OCI-LY7 (cell line): Measurements from ENCODE around the gene HSD3B1. TPM values are rescaled to one million over a fixed set of nuclear protein-coding genes. Genes with fewer than 3 reads are reported as not detected.

Experiments used
- BruUV-seq: library from RNA; stranded (reverse); fragments of 400-500 nt; replicated peaks from 2 replicates; lab custom pipeline; 2021; lab: Mats Ljungman, UMichigan
- CTCF ChIA-PET: fragments of 300-600 bp; sonication (Branson Sonifier 250); formaldehyde crosslinking; loops from one replicate; lab custom pipeline; 2022; ENCODE audit warnings: antibody characterized with exemption; ENCODE audit not compliant: unreplicated experiment; lab: Charles Lee
- POLR2A ChIA-PET: fragments of 300-600 bp; sonication (Branson Sonifier 250); formaldehyde crosslinking; loops from one replicate; lab custom pipeline; 2022; ENCODE audit warnings: antibody characterized with exemption; lab: Charles Lee
- DNase-seq: peaks from one replicate; pipeline ENCODE4 v3.0.0-alpha.2; 2015; ENCODE audit warnings: low spot score
- H2AFZ ChIP-seq: fragments of 200-600 bp; sonication (generic), shearing (Covaris generic); 2 replicates; pipeline ENCODE4 v1.6.1; 2014; ENCODE audit warnings: mild to moderate bottlenecking, antibody characterized with exemption, low read length, moderate library complexity
- H3K27ac ChIP-seq: fragments of 200-600 bp; sonication (generic); 2 replicates; pipeline ENCODE4 v1.5.1; 2014; ENCODE audit warnings: mixed run types, low read depth, mild to moderate bottlenecking, moderate library complexity, low read length, inconsistent platforms; ENCODE audit not compliant: poor library complexity, severe bottlenecking
- H3K36me3 ChIP-seq: fragments of 200-600 bp; sonication (generic); 2 replicates; pipeline ENCODE4 v1.6.1; 2014; ENCODE audit warnings: mild to moderate bottlenecking, antibody characterized with exemption, low read length, moderate library complexity, mixed read lengths; ENCODE audit not compliant: insufficient read depth
- H3K4me1 ChIP-seq: fragments of 200-600 bp; sonication (generic); 2 replicates; pipeline ENCODE4 v1.5.1; 2014; ENCODE audit warnings: mild to moderate bottlenecking, low read length; ENCODE audit not compliant: insufficient read depth, poor library complexity, severe bottlenecking
- H3K4me2 ChIP-seq: fragments of 200-600 bp; sonication (generic); 2 replicates; pipeline ENCODE4 v1.6.1; 2014; ENCODE audit warnings: mild to moderate bottlenecking, low read length
- H3K4me3 ChIP-seq: fragments of 200-600 bp; sonication (generic); 2 replicates; pipeline ENCODE4 v1.5.1; 2014; ENCODE audit warnings: mild to moderate bottlenecking, low read depth, low read length; ENCODE audit not compliant: poor library complexity, severe bottlenecking
- H3K79me2 ChIP-seq: fragments of 200-600 bp; sonication (generic); 2 replicates; pipeline ENCODE4 v1.6.1; 2016; ENCODE audit warnings: low read depth, mild to moderate bottlenecking, low read length, moderate library complexity, mixed read lengths; ENCODE audit not compliant: insufficient read depth
- H3K9me2 ChIP-seq: fragments of 200-600 bp; sonication (generic); 2 replicates; pipeline ENCODE4 v1.6.1; 2016; ENCODE audit warnings: mild to moderate bottlenecking, low read length, mixed read lengths; ENCODE audit not compliant: insufficient read depth
- H3K9me3 ChIP-seq: fragments of 200-600 bp; sonication (generic); 2 replicates; pipeline ENCODE4 v1.6.1; 2014; ENCODE audit warnings: mild to moderate bottlenecking, mixed run types, low read length, mixed read lengths
- H4K20me1 ChIP-seq: fragments of 200-600 bp; sonication (generic); 2 replicates; pipeline ENCODE4 v1.6.1; 2014; ENCODE audit warnings: mild to moderate bottlenecking, antibody characterized with exemption, low read length, moderate library complexity, mixed read lengths; ENCODE audit not compliant: insufficient read depth
- CTCF ChIP-seq: fragments of 200-600 bp; sonication (generic); conservative IDR thresholded peaks from 2 replicates; pipeline ENCODE4 v1.5.1; 2014; ENCODE audit warnings: mild to moderate bottlenecking, antibody characterized with exemption, low read length, moderate library complexity, mixed read lengths
- EZH2phosphoT487 ChIP-seq: fragments of 200-600 bp; sonication (generic); IDR thresholded peaks from 2 replicates; pipeline ENCODE4 v1.6.1; 2018; ENCODE audit warnings: low read depth, borderline replicate concordance, mild to moderate bottlenecking, mixed run types, antibody characterized with exemption, low read length, moderate library complexity, mixed read lengths
- intact Hi-C: fragments of 100-400 bp; cut with micrococcal nuclease; formaldehyde crosslinking; loops from one replicate; pipeline ENCODE4 v1.10.0; 2022; ENCODE audit not compliant: unreplicated experiment
- total RNA-seq, 2 experiments: library from RNA; depleted of rRNA in 1 of 2; stranded (reverse); fragments of >200 nt in 1 of 2; shearing (Covaris generic) in 1 of 2; gene quantifications; 2 replicates each; pipeline ENCODE4 v1.2.3, GENCODE V29; 2014 to 2022

Gene HSD3B1
- total RNA-seq, 2 experiments from 2014 or later = not detected

DNA sequence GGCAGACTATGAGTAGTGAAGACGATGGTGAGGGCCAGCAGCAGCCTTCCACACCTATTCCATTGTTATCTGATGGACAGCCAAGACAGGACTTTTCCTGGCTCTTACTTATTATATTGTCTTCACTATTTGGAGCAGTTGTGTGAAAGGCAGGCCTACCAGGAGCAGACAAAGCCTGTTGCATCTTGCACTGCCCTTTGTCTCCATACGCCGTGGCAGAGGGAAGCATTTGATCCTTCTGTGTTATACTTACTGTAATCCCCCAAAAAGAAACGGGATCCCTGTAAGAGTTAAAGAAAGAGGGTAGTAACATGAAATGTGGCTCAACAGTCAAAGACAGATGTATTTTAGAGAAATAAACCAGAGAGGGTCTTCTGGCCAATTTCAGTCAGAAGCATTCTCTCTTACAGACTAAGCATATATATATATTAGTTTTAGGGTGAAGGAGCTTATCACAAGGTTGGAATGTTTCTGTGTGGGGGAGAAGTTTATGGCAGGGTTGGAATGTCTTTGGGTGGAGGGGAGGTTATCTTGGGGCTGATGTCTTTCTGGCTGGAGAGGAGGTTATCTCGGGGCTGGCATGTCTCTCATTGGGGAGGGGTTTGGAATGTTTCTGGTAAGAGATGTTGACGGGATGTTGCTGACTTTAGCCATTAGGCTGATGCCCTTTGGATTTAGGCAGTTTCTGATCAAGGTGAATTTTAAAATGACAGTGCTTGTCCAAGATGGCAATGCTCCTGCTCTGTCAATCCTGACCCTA lies 23.4 kb upstream of the HSD3B1 start:
- no peak overlapping the region for H3K4me3 ChIP-seq
- H3K9me3 ChIP-seq = no peaks in the 10 kb centered on the region
- DNase-seq = no peak
- TF ChIP-seq EZH2phosphoT487 (no peak), CTCF (no peak)
- H3K79me2 ChIP-seq = no peaks in the 10 kb centered on the region
- ChIA-PET POLR2A (no interaction called here), CTCF (no interaction called here)
- no peaks in the 10 kb centered on the region for H3K9me2 ChIP-seq
- no peak overlapping the region for H3K27ac ChIP-seq
- BruUV-seq = no TSS peak
- no peaks in the 10 kb centered on the region for H3K4me1 ChIP-seq
- H2AFZ ChIP-seq = no peak overlapping the region
- no peak overlapping the region for H3K4me2 ChIP-seq
- no peaks in the 10 kb centered on the region for H3K36me3 ChIP-seq
- intact Hi-C loops = no loop called here
- no peaks in the 10 kb centered on the region for H4K20me1 ChIP-seq

GRCh38 chr1:119485201-119485600 lies 21.8 kb upstream of the HSD3B1 start:
- POLR2A ChIA-PET = no interaction called here
- Histone ChIP-seq H4K20me1 (no peaks in the 10 kb centered on the region), H3K4me3 (no peak overlapping the region), H3K79me2 (no peaks in the 10 kb centered on the region), H2AFZ (no peak overlapping the region), H3K9me3 (no peaks in the 10 kb centered on the region), H3K36me3 (no peaks in the 10 kb centered on the region), H3K4me1 (no peaks in the 10 kb centered on the region), H3K27ac (no peak overlapping the region), H3K9me2 (no peaks in the 10 kb centered on the region), H3K4me2 (no peak overlapping the region)
- no TSS peak for BruUV-seq
- TF ChIP-seq EZH2phosphoT487 (no peak), CTCF (no peak)
- CTCF ChIA-PET = no interaction called here
- DNase-seq = no peak
- intact Hi-C loops = no loop called here

GRCh38 chr1:119488216-119488615 lies 18.8 kb upstream of the HSD3B1 start:
- no peak overlapping the region for H3K4me3 ChIP-seq
- H3K27ac ChIP-seq = no peak overlapping the region
- H3K4me2 ChIP-seq = no peak overlapping the region
- CTCF ChIA-PET = no interaction called here
- H3K36me3 ChIP-seq = no peaks in the 10 kb centered on the region
- no TSS peak for BruUV-seq
- no peaks in the 10 kb centered on the region for H3K79me2 ChIP-seq
- no peak overlapping the region for H2AFZ ChIP-seq
- no peak for DNase-seq
- POLR2A ChIA-PET = no interaction called here
- TF ChIP-seq CTCF = no peak
- no peak for TF ChIP-seq EZH2phosphoT487
- intact Hi-C loops = no loop called here
- no peaks in the 10 kb centered on the region for H3K9me3 ChIP-seq
- H3K4me1 ChIP-seq = no peaks in the 10 kb centered on the region
- no peaks in the 10 kb centered on the region for H3K9me2 ChIP-seq
- no peaks in the 10 kb centered on the region for H4K20me1 ChIP-seq
